GDM1 (cell line): ENCODE results near the gene CDR2L.
"Not testable (repeated sequence)": the region's sequence is repeated elsewhere in the genome, so short reads cannot be mapped to it uniquely, and the experiment has no call there.

Experiments
- DNase-seq: peaks from one replicate; lab custom pipeline; 2025; lab: John Stamatoyannopoulos, UW

CDR2L gene

GRCh38 chr17:74959826-74960515, 27.5 kb upstream of the CDR2L start:
- DNase-seq: no peak

DNA sequence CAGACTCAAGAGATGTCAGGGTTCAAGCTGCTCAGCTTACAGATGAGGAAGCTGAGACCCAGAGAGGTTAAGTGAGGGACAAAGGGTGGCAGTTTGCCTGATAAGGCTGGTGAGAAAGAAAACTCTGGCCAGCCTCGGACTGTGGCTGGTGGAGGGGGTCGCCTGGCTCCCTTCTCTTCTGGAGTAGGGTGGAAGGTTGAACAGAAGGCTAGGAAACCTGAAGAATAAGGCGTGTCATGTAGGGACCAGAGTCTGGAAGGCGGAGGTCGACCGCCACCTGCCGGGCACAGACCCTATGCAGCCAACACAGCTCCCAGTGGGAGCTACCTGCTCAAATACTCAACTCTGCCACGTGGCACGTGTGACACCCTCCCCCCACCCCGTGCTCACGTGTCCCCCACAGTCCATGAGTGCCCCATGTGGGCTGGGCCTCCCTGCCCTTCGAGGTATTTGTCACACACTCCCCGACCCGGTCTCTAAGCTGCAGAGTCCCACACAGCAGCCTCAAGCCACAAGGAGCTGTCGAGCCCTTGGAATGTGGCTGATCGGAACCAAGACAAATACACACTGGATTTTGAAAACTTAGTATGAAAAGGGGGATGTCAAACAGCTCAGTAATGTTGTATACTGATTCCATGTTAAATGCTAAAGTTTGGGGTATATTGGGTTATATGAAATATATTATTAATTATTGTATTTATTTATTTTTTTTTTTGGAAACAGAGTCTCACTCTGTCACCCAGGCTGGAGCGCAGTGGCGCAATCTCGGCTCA, 26.7 kb upstream of the CDR2L start:
- DNase-seq: no peak

- DNase-seq: peak; percentile 68
Measured at GRCh38 chr17:74961657-74962350, 25.6 kb upstream of the CDR2L start.

DNA sequence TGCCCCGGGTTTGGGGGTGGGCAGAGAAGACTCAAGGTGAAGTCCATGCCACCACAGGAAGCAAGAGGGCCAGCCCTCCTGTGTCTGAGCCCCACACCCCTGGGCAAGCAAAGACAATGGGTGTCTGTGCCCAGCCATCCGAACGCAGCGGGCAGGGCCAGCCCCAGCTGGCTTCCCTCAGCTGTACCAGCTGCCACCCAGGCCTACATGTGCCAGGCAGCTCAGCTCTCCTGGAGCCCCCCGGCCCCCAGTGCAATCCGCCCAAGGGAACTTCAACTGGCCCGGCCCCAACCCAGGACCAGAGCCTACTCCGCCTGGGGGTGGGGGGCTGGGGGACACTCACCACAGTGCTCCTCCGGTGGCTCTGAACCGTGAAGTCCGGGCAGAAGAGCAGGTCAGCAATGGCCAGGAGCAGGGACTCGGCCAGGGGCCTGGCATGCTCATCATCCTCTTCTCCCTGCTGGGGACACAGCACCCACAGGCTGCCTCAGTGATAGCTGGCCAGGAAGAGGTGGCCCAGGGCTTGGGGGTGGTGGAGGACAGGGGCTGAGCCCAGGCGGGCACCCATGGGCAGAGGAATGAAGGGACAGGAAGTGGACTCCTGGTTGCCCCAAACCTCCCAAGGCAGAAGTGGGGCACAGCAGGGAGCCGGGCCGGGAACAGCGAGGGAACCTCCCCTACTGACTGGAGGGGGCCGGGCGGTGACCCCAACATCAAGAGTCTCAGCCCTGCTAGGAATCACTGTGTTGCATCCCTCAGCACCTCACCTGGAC, 24.6 kb upstream of the CDR2L start:
- DNase-seq: no peak

- DNase-seq: no peak
Measured at GRCh38 chr17:74963656-74964055, 23.8 kb upstream of the CDR2L start.

DNA sequence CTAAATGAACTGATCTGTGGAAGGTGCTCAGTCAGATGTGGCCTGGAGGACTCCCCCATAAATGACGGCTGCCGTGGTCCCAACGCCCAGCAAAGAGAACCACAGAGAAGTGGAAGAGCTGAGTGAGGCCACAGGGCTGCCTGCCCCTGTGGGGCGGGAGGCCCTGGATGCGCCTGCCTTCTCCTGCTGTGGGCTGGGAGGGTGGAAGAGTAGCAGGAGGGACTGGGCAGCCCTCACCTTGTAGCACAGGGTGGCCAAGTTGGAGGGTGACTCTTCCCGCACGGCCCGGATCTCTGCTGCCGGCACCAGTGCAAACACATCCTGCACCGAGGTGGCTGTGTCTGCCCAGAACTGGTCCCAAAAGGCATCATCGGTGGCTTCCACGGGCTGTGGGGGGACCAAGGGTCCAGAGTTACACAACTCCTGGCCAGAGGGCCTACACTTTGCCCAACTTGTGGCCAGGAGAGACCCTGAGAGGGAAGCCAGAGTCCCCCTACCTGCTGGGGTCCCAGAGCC, 23.1 kb upstream of the CDR2L start:
- no peak for DNase-seq

DNA sequence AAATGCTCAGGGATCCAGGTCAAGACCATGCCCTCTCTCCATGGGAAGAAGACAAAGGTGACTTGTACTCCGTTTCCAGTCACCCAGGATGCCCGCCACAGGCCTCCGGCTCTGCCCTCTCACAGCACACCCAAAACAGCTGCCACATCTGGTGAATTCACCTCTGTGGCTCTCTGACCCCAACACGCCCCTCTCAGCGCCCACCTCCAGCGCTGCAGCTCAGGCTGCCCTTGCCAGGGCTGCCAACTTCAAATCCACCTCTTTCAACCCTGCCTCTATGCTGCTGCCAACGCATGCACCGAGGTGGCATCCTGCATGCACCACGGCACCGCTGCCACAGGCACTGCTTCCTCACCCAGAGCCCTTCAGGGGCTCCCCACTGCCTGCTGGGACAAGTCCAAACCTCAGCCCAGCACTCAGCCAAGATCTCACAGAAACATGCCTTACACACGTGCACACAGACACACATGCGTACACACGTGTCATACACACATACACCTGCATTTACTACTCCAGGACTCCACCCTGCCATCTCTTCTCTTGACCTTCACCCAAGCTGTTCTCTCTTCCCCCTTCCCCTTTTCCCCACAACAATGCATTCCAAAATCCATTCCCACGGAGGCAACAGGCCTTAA, 22.3 kb upstream of the CDR2L start:
- DNase-seq: no peak

- no peak for DNase-seq
Measured at GRCh38 chr17:74968361-74968780, 19.1 kb upstream of the CDR2L start.

DNA sequence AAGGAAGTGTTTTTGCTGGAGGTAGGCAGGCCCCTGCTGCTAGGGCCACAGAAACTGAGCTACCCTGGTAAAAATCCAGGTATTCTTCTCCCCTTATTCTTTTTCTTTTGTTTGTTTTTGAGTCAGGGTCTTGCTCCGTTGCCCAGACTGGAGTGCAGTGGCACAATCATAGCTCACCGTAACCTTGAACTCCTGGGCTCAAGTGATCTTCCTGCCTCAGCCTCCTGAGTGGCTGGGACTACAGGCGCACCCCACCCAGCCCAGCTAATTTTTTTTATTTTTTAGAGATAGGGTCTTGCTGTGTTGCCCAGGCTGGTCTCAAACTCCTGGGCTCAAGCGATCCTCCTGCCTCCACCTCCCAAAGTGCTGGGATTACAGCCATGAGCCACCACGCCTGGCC, 17.9 kb upstream of the CDR2L start:
- not testable (repeated sequence) for DNase-seq

- DNase-seq: no peak
Measured at GRCh38 chr17:74970395-74970794, 17.0 kb upstream of the CDR2L start.

DNA sequence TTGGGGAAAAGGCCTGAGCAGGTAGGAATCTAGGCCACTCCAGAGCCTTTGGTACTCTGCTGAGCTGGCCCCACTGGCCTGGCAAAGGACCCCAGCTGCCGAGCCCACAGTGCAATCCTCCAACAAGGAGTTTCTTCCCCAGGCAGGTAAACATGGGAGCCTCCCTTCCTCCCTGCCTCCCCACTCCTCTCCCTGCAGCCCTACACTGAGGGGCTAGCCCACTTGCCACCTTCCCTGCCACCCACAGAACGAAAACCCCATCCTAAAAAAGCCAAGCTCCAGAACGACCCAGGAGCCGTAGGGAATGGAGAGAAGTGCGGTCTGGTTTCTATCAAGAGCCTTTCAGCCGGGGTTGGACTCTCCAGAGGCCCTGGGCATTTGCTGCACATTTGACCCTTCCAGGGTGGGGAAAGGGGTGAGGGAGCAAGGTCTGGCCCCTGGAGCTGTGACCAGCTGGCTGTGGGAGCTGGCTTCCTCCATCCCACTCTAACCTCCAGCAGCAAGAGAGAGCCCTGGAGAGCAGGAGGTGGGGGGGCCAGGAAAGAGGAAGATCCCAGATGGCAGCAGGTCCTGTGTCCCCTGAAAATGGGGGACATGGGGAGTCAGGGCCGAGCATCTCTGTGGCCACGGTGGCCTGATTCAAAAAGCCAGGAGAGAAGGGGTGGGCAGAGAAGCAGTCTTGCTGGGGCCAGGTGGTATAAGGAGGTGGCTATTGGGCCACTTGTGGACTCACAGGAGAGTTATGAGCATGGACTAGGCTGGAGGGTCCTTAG, 16.2 kb upstream of the CDR2L start:
- no peak for DNase-seq

GRCh38 chr17:74971842-74972106, 15.7 kb upstream of the CDR2L start:
- no peak for DNase-seq

DNA sequence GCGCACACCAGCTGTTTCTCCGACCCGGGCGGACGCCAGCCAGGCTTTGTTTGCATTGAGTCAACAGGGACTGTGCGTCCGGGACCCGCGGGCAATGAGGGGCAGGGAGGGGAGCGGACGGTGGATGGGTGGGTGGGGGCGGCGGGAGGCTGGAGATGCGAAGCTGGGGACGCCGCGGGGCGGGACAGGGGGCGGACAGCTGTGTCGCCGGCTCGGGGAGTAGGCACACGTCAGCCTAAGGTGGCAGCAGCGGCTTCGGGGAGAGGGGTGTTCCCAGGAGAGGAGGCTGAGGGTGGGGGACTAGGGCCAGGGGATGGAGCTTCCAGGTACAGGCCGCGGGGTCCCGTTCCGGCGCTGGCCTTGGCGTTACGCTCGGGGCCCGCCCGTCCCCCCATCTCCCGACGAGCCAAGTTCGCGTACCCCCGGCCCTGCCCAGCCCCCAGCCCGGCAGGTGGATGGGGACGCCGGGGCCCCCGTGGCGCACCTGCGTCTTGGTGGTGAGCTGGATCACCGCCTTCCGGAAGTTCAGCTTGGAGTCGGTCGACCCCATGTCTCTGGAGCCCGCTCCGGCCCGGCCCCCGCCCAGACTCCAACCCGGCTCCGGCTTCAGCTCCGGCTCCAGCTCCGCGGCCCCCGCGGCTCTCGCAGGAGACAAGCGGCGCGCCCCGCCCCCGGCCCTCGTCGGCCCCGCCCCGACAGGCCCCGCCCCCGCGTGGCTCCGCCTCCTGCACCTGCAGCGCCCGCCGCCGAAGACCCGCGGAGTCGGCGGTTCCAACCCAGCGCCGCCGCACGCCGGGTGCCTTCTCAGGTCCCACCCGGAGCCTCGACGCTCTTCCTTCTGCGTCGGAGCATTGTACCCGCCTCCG, 15.1 kb upstream of the CDR2L start, which contains the start of gene HID1:
Gene HID1 (minus strand): TSS at position 653 of the 866 bp plus-strand sequence. CDS start 103 bp downstream, at position 550.
- DNase-seq: no peak

- DNase-seq: no peak
Measured at GRCh38 chr17:74972973-74973328, 14.5 kb upstream of the CDR2L start.

GRCh38 chr17:74975943-74976342, 11.5 kb upstream of the CDR2L start:
- DNase-seq: no peak

- DNase-seq: no peak
Measured at GRCh38 chr17:74977802-74978201, 9.6 kb upstream of the CDR2L start.

- DNase-seq: no peak
Measured at GRCh38 chr17:74978240-74978639, 9.2 kb upstream of the CDR2L start.

DNA sequence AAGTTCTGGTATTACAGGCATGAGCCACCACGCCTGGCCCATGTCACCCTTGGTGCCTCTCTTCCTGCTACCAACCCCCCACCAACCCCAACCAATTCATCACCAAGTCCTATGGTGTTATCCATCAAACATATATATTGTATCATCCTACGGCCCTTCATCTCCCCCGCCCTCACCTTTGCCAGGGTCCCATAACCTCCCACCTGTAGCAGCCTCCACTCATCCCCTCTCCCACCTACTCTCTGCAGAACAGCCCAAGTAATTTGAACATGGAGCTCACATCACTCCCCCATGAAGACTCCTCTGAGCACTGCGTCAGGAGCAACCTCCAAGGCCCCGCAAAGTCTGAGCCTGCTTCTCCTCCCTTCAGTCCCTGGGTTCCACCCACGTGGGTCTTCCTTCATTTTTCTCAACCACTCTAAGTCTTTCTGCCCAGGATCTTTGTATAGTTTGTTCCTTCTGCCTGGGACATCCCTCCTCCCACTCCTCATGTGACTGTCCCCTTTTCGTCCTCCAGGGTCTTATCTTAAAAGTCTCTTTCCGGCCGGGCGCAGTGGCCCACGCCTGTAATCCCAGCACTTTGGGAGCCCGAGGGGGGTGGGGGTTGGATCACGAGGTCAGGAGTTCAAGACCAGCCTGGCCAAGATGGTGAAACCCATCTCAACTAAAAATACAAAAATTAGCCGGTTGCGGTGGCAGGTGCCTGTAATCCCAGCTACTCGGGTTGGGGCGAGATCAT, 7.9 kb upstream of the CDR2L start:
- no peak for DNase-seq

DNA sequence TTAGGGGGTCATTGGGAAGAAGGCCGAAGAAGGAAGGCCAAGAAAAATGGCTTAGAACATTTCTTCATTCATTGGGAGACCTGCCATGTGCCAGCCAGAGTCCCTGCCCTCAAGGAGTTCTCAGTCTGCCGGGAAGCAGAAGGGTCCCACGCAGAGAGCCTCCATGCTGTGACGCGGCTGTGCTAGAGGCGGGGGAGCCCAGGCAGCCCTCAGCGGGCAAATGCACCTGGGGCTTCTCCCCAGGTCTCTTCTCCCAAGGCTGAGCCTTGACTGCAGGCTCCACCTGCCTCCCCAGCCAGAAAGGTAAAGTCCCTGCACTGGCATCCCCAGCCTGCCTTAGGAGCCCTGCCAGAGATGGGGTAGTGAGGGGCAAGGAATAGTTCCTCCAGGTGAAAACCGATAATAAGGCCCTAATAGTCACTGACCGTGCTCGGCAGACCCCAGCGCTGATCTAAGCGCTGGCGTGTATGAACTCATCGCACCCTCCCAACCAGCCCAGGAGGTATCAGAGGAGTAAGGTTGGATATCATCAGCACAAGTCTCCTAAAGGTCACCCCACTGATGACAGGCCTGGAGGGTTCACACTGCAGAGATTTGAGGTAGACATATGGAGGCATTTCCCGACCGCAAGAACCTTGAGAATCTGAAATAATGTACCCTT, 6.0 kb upstream of the CDR2L start:
- no peak for DNase-seq
